Nephron (organoid): ENCODE data around the gene ROCK1.

Experiments
- H3K27ac Mint-ChIP-seq, 3 experiments: 2 replicates each; pipeline ENCODE4 v1.8.0; 2020; ENCODE audit warnings: mixed read lengths in 3 of 3, mild to moderate bottlenecking in 2 of 3, moderate library complexity in 1 of 3
- H3K27me3 Mint-ChIP-seq: 2 replicates; pipeline ENCODE4 v1.8.0; 2021; ENCODE audit warnings: low read depth, mild to moderate bottlenecking, moderate library complexity, mixed read lengths
- H3K36me3 Mint-ChIP-seq: 2 replicates; pipeline ENCODE4 v1.8.0; 2020; ENCODE audit warnings: low read depth, mixed read lengths
- H3K4me1 Mint-ChIP-seq: 2 replicates; pipeline ENCODE4 v1.8.0; 2020; ENCODE audit warnings: mixed read lengths
- H3K4me3 Mint-ChIP-seq, 3 experiments: 2 replicates each; pipeline ENCODE4 v1.8.0; 2020; ENCODE audit warnings: mild to moderate bottlenecking in 3 of 3, mixed read lengths in 3 of 3, moderate library complexity in 2 of 3
- H3K9me3 Mint-ChIP-seq: 2 replicates; pipeline ENCODE4 v1.8.0; 2020; ENCODE audit warnings: mixed read lengths
- CTCF ChIP-seq, 3 experiments: fragments of 200-600 bp; sonication (generic); IDR thresholded peaks; one replicate each; pipeline ENCODE4 v1.5.0; 2021; ENCODE audit warnings: antibody characterized with exemption in 3 of 3; ENCODE audit not compliant: unreplicated experiment in 3 of 3

Gene ROCK1

GRCh38 chr18:21084511-21085078 lies 27.0 kb downstream of the ROCK1 start:
- peaks cover 72% of the 10 kb centered on the region for H3K9me3 Mint-ChIP-seq
- TF ChIP-seq CTCF (IDR thresholded peaks at IDR 0.05; ENCODE audit: unreplicated experiment in 3 of 3): no peak
- H3K4me1 Mint-ChIP-seq: no peaks in the 10 kb centered on the region
- no peaks in the 10 kb centered on the region for H3K27me3 Mint-ChIP-seq
- no peak overlapping the region for H3K27ac Mint-ChIP-seq
- H3K4me3 Mint-ChIP-seq: no peak overlapping the region
- peaks cover 74% of the 10 kb centered on the region for H3K36me3 Mint-ChIP-seq

- no peaks in the 10 kb centered on the region for H3K4me1 Mint-ChIP-seq
- TF ChIP-seq CTCF (IDR thresholded peaks at IDR 0.05; ENCODE audit: unreplicated experiment in 3 of 3): no peak
- H3K27ac Mint-ChIP-seq: no peak overlapping the region
- H3K9me3 Mint-ChIP-seq: peaks cover 71% of the 10 kb centered on the region
- peaks cover 78% of the 10 kb centered on the region for H3K36me3 Mint-ChIP-seq
- no peak overlapping the region for H3K4me3 Mint-ChIP-seq
- no peaks in the 10 kb centered on the region for H3K27me3 Mint-ChIP-seq
These were observed 28.6 kb downstream of the ROCK1 start for GRCh38 chr18:21083017-21083416.

GRCh38 chr18:21081426-21081825 lies 30.2 kb downstream of the ROCK1 start:
- peaks cover 66% of the 10 kb centered on the region for H3K36me3 Mint-ChIP-seq
- H3K9me3 Mint-ChIP-seq: peaks cover 58% of the 10 kb centered on the region
- H3K27ac Mint-ChIP-seq: no peak overlapping the region
- no peak for TF ChIP-seq CTCF (IDR thresholded peaks at IDR 0.05; ENCODE audit: unreplicated experiment in 3 of 3)
- no peaks in the 10 kb centered on the region for H3K4me1 Mint-ChIP-seq
- H3K4me3 Mint-ChIP-seq: no peak overlapping the region
- H3K27me3 Mint-ChIP-seq: no peaks in the 10 kb centered on the region

GRCh38 chr18:21080576-21080975 lies 31.0 kb downstream of the ROCK1 start:
- peaks cover 62% of the 10 kb centered on the region for H3K36me3 Mint-ChIP-seq
- no peak overlapping the region for H3K4me3 Mint-ChIP-seq
- H3K9me3 Mint-ChIP-seq: peaks cover 54% of the 10 kb centered on the region
- no peaks in the 10 kb centered on the region for H3K4me1 Mint-ChIP-seq
- no peak overlapping the region for H3K27ac Mint-ChIP-seq
- H3K27me3 Mint-ChIP-seq: no peaks in the 10 kb centered on the region
- TF ChIP-seq CTCF (IDR thresholded peaks at IDR 0.05; ENCODE audit: unreplicated experiment in 3 of 3): no peak

GRCh38 chr18:21074336-21075323 lies 37.0 kb downstream of the ROCK1 start:
- Mint-ChIP-seq H3K9me3 (peaks cover 4% of the 10 kb centered on the region), H3K27me3 (no peaks in the 10 kb centered on the region), H3K27ac (no peak overlapping the region), H3K4me1 (peaks cover 14% of the 10 kb centered on the region), H3K4me3 (no peak overlapping the region), H3K36me3 (peaks cover 6% of the 10 kb centered on the region)
- TF ChIP-seq CTCF (IDR thresholded peaks at IDR 0.05; ENCODE audit: unreplicated experiment in 3 of 3): no peak
